Spleen (tissue), 11 donors: ENCODE measurements around the gene FARP1. TPM values are rescaled to one million over a fixed set of nuclear protein-coding genes. Genes with fewer than 3 reads are reported as not detected.

Experiments
- DNase-seq: peaks from one replicate; pipeline ENCODE4 v3.0.0-alpha.2; 2020
- H3K27ac ChIP-seq, 8 donors: fragments of 200-600 bp; sonication (generic) in 7 of 8; 1 replicate in 4 of 8; 2 replicates in 4 of 8; pipeline versions ENCODE4 v1.5.0 to v1.8.0; 2016 to 2021; ENCODE audit warnings: inconsistent platforms in 4 of 8, mild to moderate bottlenecking in 4 of 8, moderate library complexity in 1 of 8
- H3K27me3 ChIP-seq, 7 donors: fragments of 200-600 bp; sonication (generic) in 6 of 7; replicated peaks in 1 of 7; 1 replicate in 4 of 7; 2 replicates in 3 of 7; pipeline versions ENCODE4 v1.5.0 to v1.8.0; 2016 to 2021; ENCODE audit warnings: inconsistent platforms in 3 of 7, mild to moderate bottlenecking in 1 of 7
- H3K36me3 ChIP-seq, 6 donors: fragments of 200-600 bp; sonication (generic) in 5 of 6; 1 replicate in 4 of 6; 2 replicates in 2 of 6; pipeline versions ENCODE4 v1.5.0 to v1.8.0; 2016 to 2021; ENCODE audit warnings: inconsistent platforms in 2 of 6
- H3K4me1 ChIP-seq, 6 donors: fragments of 200-600 bp; sonication (generic) in 5 of 6; 1 replicate in 3 of 6; 2 replicates in 3 of 6; pipeline versions ENCODE4 v1.5.0 to v1.8.0; 2016 to 2021; ENCODE audit warnings: inconsistent platforms in 3 of 6
- H3K4me3 ChIP-seq, 8 donors: fragments of 200-600 bp; sonication (generic) in 7 of 8; 1 replicate in 4 of 8; 2 replicates in 4 of 8; pipeline versions ENCODE4 v1.5.0 to v1.8.0; 2016 to 2021; ENCODE audit warnings: inconsistent platforms in 4 of 8, mild to moderate bottlenecking in 4 of 8, moderate library complexity in 2 of 8
- H3K9me3 ChIP-seq, 8 donors: fragments of 200-600 bp; sonication (generic) in 7 of 8; 1 replicate in 4 of 8; 2 replicates in 4 of 8; pipeline versions ENCODE4 v1.5.0 to v1.8.0; 2016 to 2021; ENCODE audit warnings: inconsistent platforms in 4 of 8
- CTCF ChIP-seq, 11 experiments: fragments of 200-600 bp in 7 of 11; fragments of 450-650 bp in 4 of 11; sonication (generic) in 4 of 11; IDR thresholded peaks in 8 of 11; conservative IDR thresholded peaks in 3 of 11; 1 replicate in 7 of 11; 2 replicates in 4 of 11; pipeline versions ENCODE4 v1.4.0 to v1.8.0; 2016 to 2021; ENCODE audit warnings: antibody characterized with exemption in 11 of 11, inconsistent platforms in 4 of 11, mild to moderate bottlenecking in 1 of 11
- POLR2A ChIP-seq, 3 donors: fragments of 450-650 bp; IDR thresholded peaks; one replicate each; pipeline ENCODE4 v1.5.1; 2017; ENCODE audit warnings: antibody characterized with exemption in 3 of 3, mild to moderate bottlenecking in 1 of 3
- POLR2AphosphoS5 ChIP-seq, 3 donors: sonication (generic); formaldehyde crosslinking; IDR thresholded peaks; one replicate each; pipeline ENCODE4 v1.5.1; 2017; ENCODE audit warnings: antibody characterized with exemption in 3 of 3
- WGBS, 5 donors: extraction: QIAGEN DNeasy Blood & Tissue Kit in 3 of 5; methylation state at CpG; one replicate each; pipeline versions ENCODE4 v1.1.5 to v1.1.7; 2013 to 2018; 5-methylcytosine and 5-hydroxymethylcytosine counted together
- intact Hi-C: fragments of 100-400 bp; cut with DNase I; formaldehyde crosslinking; loops from one replicate; pipeline ENCODE4 v1.15.0; 2023; ENCODE audit warnings: low total_unique reads
- polyA plus RNA-seq, 3 donors: library from polyadenylated mRNA; stranded (reverse); fragments of 200-250 nt; gene quantifications; one replicate each; pipeline ENCODE4 v1.2.1, GENCODE V29; 2013
- total RNA-seq, 7 donors: library from RNA; depleted of rRNA in 3 of 7; stranded (reverse); fragments of >200 nt in 3 of 7; fragmentation: NEBNext Ultra II Directional in 4 of 7; extraction: Animal tissue kit (Norgen Biotek cat#: 25700) in 4 of 7; gene quantifications; one replicate each; pipeline versions ENCODE4 v1.1.0 to v1.2.1, GENCODE V29; 2016 to 2021
- donor health status: healthy with polysubstance abuse.
- donor health status: DM: no; HTN: no; CAD: no; lungs with moderate emphysema.
- donor health status: DM: no; HTN: no; CAD: no.
- donor health status: Bipolar disorder and iron deficiency.
- donor health status: healthy.
- donor health status: DM: no; HTN: no; CAD: no.
- donor health status: DM: yes; HTN: yes; CAD: no.

Gene FARP1
- total and polyA plus RNA-seq, 10 donors, result 3.7 to 60.9 (median 33.0) TPM

- intact Hi-C loops, result no loop called here
- TF ChIP-seq POLR2A (IDR thresholded peaks at IDR 0.05), result no peak
- no peak for TF ChIP-seq POLR2AphosphoS5 (IDR thresholded peaks at IDR 0.05)
- no peak for TF ChIP-seq CTCF (IDR thresholded peaks at IDR 0.05 in 8 of 11, conservative IDR thresholded peaks at IDR 0.05 in 3 of 11)
- no peaks in the 10 kb centered on the region for H3K4me1 ChIP-seq
- no peak overlapping the region for H3K4me3 ChIP-seq
- WGBS, 5 donors, result 86 to 87% (median 87%) methylated on average over 8 of the region's 8 CpGs
- H3K27me3 ChIP-seq, result no peaks in the 10 kb centered on the region
- H3K36me3 ChIP-seq, result no peaks in the 10 kb centered on the region
- peaks cover 0 to 10% (median 0%) of the 10 kb centered on the region in 8 donors for H3K9me3 ChIP-seq
- DNase-seq, result no peak
- no peak overlapping the region for H3K27ac ChIP-seq
These were observed 197.0 kb downstream of the FARP1 start for GRCh38 chr13:98339684-98340425.

- WGBS, 5 donors, result 87 to 95% (median 89%) methylated on average over 4 of the region's 4 CpGs
- no peak for TF ChIP-seq POLR2A (IDR thresholded peaks at IDR 0.05)
- TF ChIP-seq POLR2AphosphoS5 (IDR thresholded peaks at IDR 0.05), result no peak
- TF ChIP-seq CTCF (IDR thresholded peaks at IDR 0.05 in 8 of 11, conservative IDR thresholded peaks at IDR 0.05 in 3 of 11), result no peak
- Histone ChIP-seq H3K9me3 (no peaks in the 10 kb centered on the region), H3K4me3 (no peak overlapping the region), H3K4me1 (no peaks in the 10 kb centered on the region), H3K36me3 (no peaks in the 10 kb centered on the region), H3K27ac (no peak overlapping the region), H3K27me3 (no peaks in the 10 kb centered on the region)
- DNase-seq, result no peak
- intact Hi-C loops, result no loop called here
These were observed 200.1 kb downstream of the FARP1 start for GRCh38 chr13:98342953-98343352.

- 86 to 91% (median 87%) methylated on average over 10 of the region's 10 CpGs for WGBS, 5 donors
- no peak for DNase-seq
- H3K4me1 ChIP-seq, result no peaks in the 10 kb centered on the region
- no peaks in the 10 kb centered on the region for H3K9me3 ChIP-seq
- H3K27me3 ChIP-seq, result no peaks in the 10 kb centered on the region
- no peak for TF ChIP-seq POLR2A (IDR thresholded peaks at IDR 0.05)
- no peak for TF ChIP-seq CTCF (IDR thresholded peaks at IDR 0.05 in 8 of 11, conservative IDR thresholded peaks at IDR 0.05 in 3 of 11)
- TF ChIP-seq POLR2AphosphoS5 (IDR thresholded peaks at IDR 0.05), result no peak
- no peak overlapping the region for H3K4me3 ChIP-seq
- H3K27ac ChIP-seq, result no peak overlapping the region
- H3K36me3 ChIP-seq, result no peaks in the 10 kb centered on the region
- intact Hi-C loops, result no loop called here
These were observed 200.6 kb downstream of the FARP1 start for GRCh38 chr13:98343461-98343860.

- Histone ChIP-seq H3K9me3 (no peaks in the 10 kb centered on the region), H3K36me3 (no peaks in the 10 kb centered on the region), H3K27me3 (no peaks in the 10 kb centered on the region), H3K27ac (no peak overlapping the region), H3K4me1 (no peaks in the 10 kb centered on the region), H3K4me3 (no peak overlapping the region)
- DNase-seq, result no peak
- intact Hi-C loops, result no loop called here
- TF ChIP-seq CTCF (IDR thresholded peaks at IDR 0.05 in 8 of 11, conservative IDR thresholded peaks at IDR 0.05 in 3 of 11) (no peak), POLR2AphosphoS5 (IDR thresholded peaks at IDR 0.05) (no peak), POLR2A (IDR thresholded peaks at IDR 0.05) (no peak)
- 81 to 95% (median 91%) methylated on average over 10 of the region's 10 CpGs for WGBS, 5 donors
These were observed 201.5 kb downstream of the FARP1 start for GRCh38 chr13:98344392-98344791.
